Natural killer cell treated with Interleukin-12 subunit alpha and Interleukin-12 subunit beta and Interleukin-15 and Interleukin-18, amount 100 ng/mL, for 72 hours (primary cell): ENCODE results near the gene SND1. TPM values are rescaled to one million over a fixed set of nuclear protein-coding genes. Genes with fewer than 3 reads are reported as not detected.

ENCODE experiments used
- ATAC-seq, 2 donors: fragments of 150-1000 bp; cut with Tn5 transposase in 1 of 2; sonication (Bioruptor Pico), chemical (Tn5 transposase) in 1 of 2; 2 replicates each; pipeline ENCODE4 v1.10.0; 2021
- DNase-seq: peaks from one replicate; pipeline ENCODE4 v3.0.0; 2022; ENCODE audit warnings: low spot score
- H3K27ac Mint-ChIP-seq, 2 donors: 1 replicate in 1 of 2; 2 replicates in 1 of 2; pipeline ENCODE4 v1.8.0; 2022; ENCODE audit warnings: mixed read lengths in 2 of 2, mild to moderate bottlenecking in 1 of 2, moderate library complexity in 1 of 2
- H3K27me3 Mint-ChIP-seq, 2 donors: 1 replicate in 1 of 2; 2 replicates in 1 of 2; pipeline ENCODE4 v1.8.0; 2022; ENCODE audit warnings: mixed read lengths in 2 of 2
- H3K36me3 Mint-ChIP-seq: one replicate; pipeline ENCODE4 v1.8.0; 2022; ENCODE audit warnings: mixed read lengths
- H3K4me1 Mint-ChIP-seq, 2 donors: 1 replicate in 1 of 2; 2 replicates in 1 of 2; pipeline ENCODE4 v1.8.0; 2022; ENCODE audit warnings: low read depth in 2 of 2, mixed read lengths in 2 of 2, mild to moderate bottlenecking in 1 of 2
- H3K4me3 Mint-ChIP-seq: one replicate; pipeline ENCODE4 v1.8.0; 2022; ENCODE audit warnings: mixed read lengths
- H3K9me3 Mint-ChIP-seq: 2 replicates; pipeline ENCODE4 v1.8.0; 2022; ENCODE audit warnings: mixed read lengths
- total RNA-seq, 2 donors: library from RNA; stranded (reverse); gene quantifications; one replicate each; pipeline ENCODE4 v1.2.3, GENCODE V29; 2022

The SND1 gene
- total RNA-seq, 2 donors from 2014 or later, result 311 to 347 TPM

GRCh38 chr7:127882313-127882920 is 230.4 kb downstream of the SND1 start:
- Mint-ChIP-seq H3K9me3 (peaks cover 2% of the 10 kb centered on the region), H3K4me1 (peaks cover 4 to 21% of the 10 kb centered on the region in 2 donors), H3K36me3 (peaks cover 5% of the 10 kb centered on the region), H3K27ac (no peak overlapping the region), H3K27me3 (no peaks in the 10 kb centered on the region), H3K4me3 (no peak overlapping the region)
- no peak for DNase-seq
- no peak for ATAC-seq

- H3K27me3 Mint-ChIP-seq, result no peaks in the 10 kb centered on the region
- H3K36me3 Mint-ChIP-seq, result peaks cover 10% of the 10 kb centered on the region
- no peak overlapping the region for H3K27ac Mint-ChIP-seq
- peaks cover 2% of the 10 kb centered on the region for H3K9me3 Mint-ChIP-seq
- H3K4me3 Mint-ChIP-seq, result no peak overlapping the region
- DNase-seq (no peak), ATAC-seq (no peak)
- peaks cover 4 to 24% of the 10 kb centered on the region in 2 donors for H3K4me1 Mint-ChIP-seq
Measured at GRCh38 chr7:127884066-127884559, 232.1 kb downstream of the SND1 start.

- ATAC-seq, result no peak
- Mint-ChIP-seq H3K27me3 (no peaks in the 10 kb centered on the region), H3K9me3 (peaks cover 2% of the 10 kb centered on the region), H3K4me1 (peaks cover 13 to 31% of the 10 kb centered on the region in 2 donors), H3K4me3 (no peak overlapping the region), H3K27ac (no peak overlapping the region), H3K36me3 (peaks cover 20% of the 10 kb centered on the region)
- no peak for DNase-seq
Measured at GRCh38 chr7:127885222-127885772, 233.3 kb downstream of the SND1 start.

GRCh38 chr7:127885843-127886242 is 233.8 kb downstream of the SND1 start:
- H3K4me3 Mint-ChIP-seq, result no peak overlapping the region
- no peaks in the 10 kb centered on the region for H3K27me3 Mint-ChIP-seq
- no peak overlapping the region for H3K27ac Mint-ChIP-seq
- H3K9me3 Mint-ChIP-seq, result peaks cover 2% of the 10 kb centered on the region
- peaks cover 18 to 30% of the 10 kb centered on the region in 2 donors for H3K4me1 Mint-ChIP-seq
- ATAC-seq (no peak), DNase-seq (no peak)
- peaks cover 22% of the 10 kb centered on the region for H3K36me3 Mint-ChIP-seq

GRCh38 chr7:127886248-127886647 is 234.3 kb downstream of the SND1 start:
- H3K9me3 Mint-ChIP-seq, result peaks cover 2% of the 10 kb centered on the region
- H3K36me3 Mint-ChIP-seq, result peaks cover 22% of the 10 kb centered on the region
- no peak overlapping the region for H3K27ac Mint-ChIP-seq
- peaks cover 19 to 32% of the 10 kb centered on the region in 2 donors for H3K4me1 Mint-ChIP-seq
- no peaks in the 10 kb centered on the region for H3K27me3 Mint-ChIP-seq
- no peak for DNase-seq
- ATAC-seq, result no peak
- H3K4me3 Mint-ChIP-seq, result no peak overlapping the region

- ATAC-seq (no peak), DNase-seq (no peak)
- H3K27me3 Mint-ChIP-seq, result no peaks in the 10 kb centered on the region
- H3K4me3 Mint-ChIP-seq, result no peak overlapping the region
- H3K27ac Mint-ChIP-seq, result no peak overlapping the region
- peaks cover 19 to 32% of the 10 kb centered on the region in 2 donors for H3K4me1 Mint-ChIP-seq
- peaks cover 22% of the 10 kb centered on the region for H3K36me3 Mint-ChIP-seq
- peaks cover 2% of the 10 kb centered on the region for H3K9me3 Mint-ChIP-seq
Measured at GRCh38 chr7:127887096-127887495, 235.1 kb downstream of the SND1 start.

- H3K4me1 Mint-ChIP-seq, result peaks cover 19 to 32% of the 10 kb centered on the region in 2 donors
- peaks cover 22% of the 10 kb centered on the region for H3K36me3 Mint-ChIP-seq
- H3K4me3 Mint-ChIP-seq, result no peak overlapping the region
- no peaks in the 10 kb centered on the region for H3K27me3 Mint-ChIP-seq
- H3K9me3 Mint-ChIP-seq, result peaks cover 2% of the 10 kb centered on the region
- DNase-seq (no peak), ATAC-seq (no peak)
- no peak overlapping the region for H3K27ac Mint-ChIP-seq
Measured at GRCh38 chr7:127887631-127888030, 235.6 kb downstream of the SND1 start.

- Mint-ChIP-seq H3K4me1 (peaks cover 19 to 36% of the 10 kb centered on the region in 2 donors), H3K4me3 (no peak overlapping the region), H3K36me3 (peaks cover 22% of the 10 kb centered on the region), H3K27ac (no peak overlapping the region), H3K27me3 (no peaks in the 10 kb centered on the region), H3K9me3 (peaks cover 2% of the 10 kb centered on the region)
- ATAC-seq (no peak), DNase-seq (no peak)
Measured at GRCh38 chr7:127888411-127888810, 236.4 kb downstream of the SND1 start.

- Mint-ChIP-seq H3K4me1 (peaks cover 19 to 36% of the 10 kb centered on the region in 2 donors), H3K9me3 (peaks cover 2% of the 10 kb centered on the region), H3K4me3 (no peak overlapping the region), H3K27me3 (no peaks in the 10 kb centered on the region), H3K27ac (no peak overlapping the region), H3K36me3 (peaks cover 22% of the 10 kb centered on the region)
- no peak for DNase-seq
- no peak for ATAC-seq
Measured at GRCh38 chr7:127888825-127889224, 236.8 kb downstream of the SND1 start.

- ATAC-seq, result no peak
- no peak for DNase-seq
- no peak overlapping the region for H3K4me3 Mint-ChIP-seq
- H3K27ac Mint-ChIP-seq, result no peak overlapping the region
- no peaks in the 10 kb centered on the region for H3K27me3 Mint-ChIP-seq
- H3K36me3 Mint-ChIP-seq, result peaks cover 19% of the 10 kb centered on the region
- H3K4me1 Mint-ChIP-seq, result peaks cover 16 to 34% of the 10 kb centered on the region in 2 donors
- peaks cover under 1% of the 10 kb centered on the region for H3K9me3 Mint-ChIP-seq
Measured at GRCh38 chr7:127889677-127890076, 237.7 kb downstream of the SND1 start.

- H3K4me1 Mint-ChIP-seq, result peaks cover 14 to 27% of the 10 kb centered on the region in 2 donors
- no peak overlapping the region for H3K27ac Mint-ChIP-seq
- DNase-seq (no peak), ATAC-seq (no peak)
- no peaks in the 10 kb centered on the region for H3K9me3 Mint-ChIP-seq
- H3K27me3 Mint-ChIP-seq, result no peaks in the 10 kb centered on the region
- no peak overlapping the region for H3K4me3 Mint-ChIP-seq
- H3K36me3 Mint-ChIP-seq, result peaks cover 17% of the 10 kb centered on the region
Measured at GRCh38 chr7:127890726-127891125, 238.7 kb downstream of the SND1 start.

- H3K4me1 Mint-ChIP-seq, result peaks cover 14 to 24% of the 10 kb centered on the region in 2 donors
- no peaks in the 10 kb centered on the region for H3K9me3 Mint-ChIP-seq
- no peak overlapping the region for H3K27ac Mint-ChIP-seq
- DNase-seq (no peak), ATAC-seq (no peak)
- H3K4me3 Mint-ChIP-seq, result no peak overlapping the region
- no peaks in the 10 kb centered on the region for H3K27me3 Mint-ChIP-seq
- peaks cover 17% of the 10 kb centered on the region for H3K36me3 Mint-ChIP-seq
Measured at GRCh38 chr7:127891144-127891543, 239.2 kb downstream of the SND1 start.

GRCh38 chr7:127891854-127892438 is 240.0 kb downstream of the SND1 start:
- peaks cover 17% of the 10 kb centered on the region for H3K36me3 Mint-ChIP-seq

More at GRCh38 chr7:127891854-127892438, 240.0 kb downstream of the SND1 start:
- no peak for ATAC-seq
- H3K4me1 Mint-ChIP-seq, result peaks cover 14 to 24% of the 10 kb centered on the region in 2 donors
- no peak overlapping the region for H3K4me3 Mint-ChIP-seq
- no peak for DNase-seq
- H3K27ac Mint-ChIP-seq, result no peak overlapping the region
- no peaks in the 10 kb centered on the region for H3K9me3 Mint-ChIP-seq
- no peaks in the 10 kb centered on the region for H3K27me3 Mint-ChIP-seq
